HCT116 (cell line): Measurements from ENCODE around the gene NFASC. TPM values are rescaled to one million over a fixed set of nuclear protein-coding genes. Genes with fewer than 3 reads are reported as not detected.

Source experiments
- ATAC-seq: fragments of 200-7000 bp; cut with Tn5 transposase; 2 replicates; pipeline ENCODE4 v1.9.1; 2020; ENCODE audit warnings: mild to moderate bottlenecking, moderate library complexity
- BruUV-seq: library from RNA; stranded (reverse); fragments of 400-500 nt; replicated peaks from 2 replicates; lab custom pipeline; 2021; lab: Mats Ljungman, UMichigan
- CTCF ChIA-PET: fragments of 300-600 bp; sonication (Branson Sonifier 250); formaldehyde crosslinking; loops from one replicate; lab custom pipeline; 2021; ENCODE audit warnings: antibody characterized with exemption; lab: Charles Lee
- POLR2A ChIA-PET: fragments of 300-600, 350-600 bp; sonication (Branson Sonifier 250); formaldehyde crosslinking; loops from one replicate; lab custom pipeline; 2021; ENCODE audit warnings: antibody characterized with exemption; lab: Charles Lee
- RAD21 ChIA-PET, 2 experiments: fragments of 300-600 bp; sonication (Branson Sonifier 250); formaldehyde crosslinking; loops; one replicate each; lab custom pipeline; 2023; ENCODE audit warnings: low total read pairs in 2 of 2; ENCODE audit not compliant: uncharacterized antibody in 2 of 2, unreplicated experiment in 2 of 2, low non-redundant PET in 1 of 2; lab: Charles Lee
- DNase-seq: peaks from one replicate; pipeline ENCODE4 v3.0.0-alpha.2; 2010; ENCODE audit warnings: low read depth, low spot score
- H2AFZ ChIP-seq: fragments of 200-600 bp; shearing (Covaris generic), sonication (generic); 2 replicates; pipeline ENCODE4 v1.6.1; 2017; ENCODE audit warnings: low read depth, mixed run types, mixed read lengths, antibody characterized with exemption, low read length; ENCODE audit not compliant: poor library complexity, severe bottlenecking
- H3K27ac ChIP-seq: 2 replicates; pipeline ENCODE4 v1.5.1; 2012; ENCODE audit warnings: low read depth, low read length
- H3K27me3 ChIP-seq: fragments of 200-600 bp; sonication (generic); 2 replicates; pipeline ENCODE4 v1.6.1; 2016; ENCODE audit warnings: mixed run types, low read length, mixed read lengths; ENCODE audit not compliant: insufficient read depth
- H3K36me3 ChIP-seq, 2 experiments: fragments of 200-500 bp in 1 of 2; fragments of 200-600 bp in 1 of 2; sonication (Bioruptor generic) in 1 of 2; sonication (generic) in 1 of 2; 2 replicates each; pipeline versions ENCODE4 v1.5.1 to v1.6.1; 2014 to 2016; ENCODE audit warnings: low read length in 2 of 2, inconsistent platforms in 1 of 2, mixed read lengths in 1 of 2, mixed run types in 1 of 2; ENCODE audit not compliant: insufficient read depth in 2 of 2, control insufficient read depth in 1 of 2
- H3K4me1 ChIP-seq, 2 experiments: fragments of 200-600 bp in 1 of 2; sonication (generic) in 1 of 2; 2 replicates each; pipeline versions ENCODE4 v1.5.1 to v1.6.1; 2012 to 2017; ENCODE audit warnings: low read length in 2 of 2, inconsistent platforms in 1 of 2, mild to moderate bottlenecking in 1 of 2, mixed read lengths in 1 of 2, mixed run types in 1 of 2, moderate library complexity in 1 of 2; ENCODE audit not compliant: insufficient read depth in 2 of 2, control insufficient read depth in 1 of 2
- H3K4me2 ChIP-seq: fragments of 200-600 bp; sonication (generic); 2 replicates; pipeline ENCODE4 v1.6.1; 2017; ENCODE audit warnings: mixed run types, low read length, mixed read lengths
- H3K4me3 ChIP-seq, 2 experiments: fragments of 200-600 bp in 1 of 2; sonication (generic) in 1 of 2; replicated peaks in 1 of 2; 2 replicates each; pipeline ENCODE4 v1.5.1; 2011 to 2016; ENCODE audit warnings: low read length in 2 of 2, control low read depth in 1 of 2, low read depth in 1 of 2, mild to moderate bottlenecking in 1 of 2, mixed read lengths in 1 of 2, mixed run types in 1 of 2
- H3K79me2 ChIP-seq: fragments of 200-600 bp; sonication (generic); 2 replicates; pipeline ENCODE4 v1.6.1; 2017; ENCODE audit warnings: mild to moderate bottlenecking, mixed run types, low read length, moderate library complexity, mixed read lengths; ENCODE audit not compliant: insufficient read depth
- H3K9ac ChIP-seq: fragments of 200-600 bp; sonication (generic); 2 replicates; pipeline ENCODE4 v1.6.1; 2016; ENCODE audit warnings: low read length, mixed read lengths
- H3K9me2 ChIP-seq: fragments of 200-600 bp; sonication (generic), shearing (Covaris generic); 2 replicates; pipeline ENCODE4 v1.6.1; 2017; ENCODE audit warnings: mixed run types, mild to moderate bottlenecking, moderate library complexity; ENCODE audit not compliant: insufficient read depth
- H3K9me3 ChIP-seq, 2 experiments: fragments of 200-500 bp in 1 of 2; fragments of 200-600 bp in 1 of 2; sonication (Bioruptor generic) in 1 of 2; sonication (generic) in 1 of 2; 2 replicates each; pipeline ENCODE4 v1.6.1; 2014 to 2017; ENCODE audit warnings: low read length in 2 of 2, mixed read lengths in 2 of 2, inconsistent platforms in 1 of 2, low read depth in 1 of 2, mild to moderate bottlenecking in 1 of 2, mixed run types in 1 of 2, moderate library complexity in 1 of 2; ENCODE audit not compliant: control insufficient read depth in 1 of 2, insufficient read depth in 1 of 2
- H4K20me1 ChIP-seq: fragments of 200-600 bp; sonication (generic), shearing (Covaris generic); 2 replicates; pipeline ENCODE4 v1.6.1; 2017; ENCODE audit warnings: mixed run types, mild to moderate bottlenecking, moderate library complexity; ENCODE audit not compliant: insufficient read depth
- EGR1 ChIP-seq: IDR thresholded peaks from 2 replicates; pipeline ENCODE4 v1.6.1; 2012; ENCODE audit warnings: low read depth
- ELF1 ChIP-seq: IDR thresholded peaks from 2 replicates; pipeline ENCODE4 v1.6.1; 2012; ENCODE audit warnings: low read depth, borderline replicate concordance
- POLR2A ChIP-seq: IDR thresholded peaks from 2 replicates; pipeline ENCODE4 v1.7.0; 2011; ENCODE audit warnings: borderline replicate concordance; ENCODE audit not compliant: insufficient read depth, insufficient read length; ENCODE audit errors: extremely low read depth
- SP1 ChIP-seq: IDR thresholded peaks from 2 replicates; pipeline ENCODE4 v1.6.1; 2012; ENCODE audit warnings: low read depth
- YY1 ChIP-seq: IDR thresholded peaks from 2 replicates; pipeline ENCODE4 v1.6.1; 2011; ENCODE audit warnings: low read length, low read depth, moderate library complexity, mild to moderate bottlenecking; ENCODE audit not compliant: insufficient replicate concordance; ENCODE audit errors: extremely low read depth
- intact Hi-C: fragments of 100-400 bp; cut with micrococcal nuclease; formaldehyde crosslinking; loops from 2 replicates; pipeline ENCODE4 v1.10.0; 2022
- total RNA-seq: library from RNA; stranded (reverse); gene quantifications from one replicate; pipeline ENCODE4 v1.2.1, GENCODE V29; 2021; ENCODE audit not compliant: unreplicated experiment

NFASC gene
- total RNA-seq, 1 experiment from 2014 or later = 0.57 TPM

DNA sequence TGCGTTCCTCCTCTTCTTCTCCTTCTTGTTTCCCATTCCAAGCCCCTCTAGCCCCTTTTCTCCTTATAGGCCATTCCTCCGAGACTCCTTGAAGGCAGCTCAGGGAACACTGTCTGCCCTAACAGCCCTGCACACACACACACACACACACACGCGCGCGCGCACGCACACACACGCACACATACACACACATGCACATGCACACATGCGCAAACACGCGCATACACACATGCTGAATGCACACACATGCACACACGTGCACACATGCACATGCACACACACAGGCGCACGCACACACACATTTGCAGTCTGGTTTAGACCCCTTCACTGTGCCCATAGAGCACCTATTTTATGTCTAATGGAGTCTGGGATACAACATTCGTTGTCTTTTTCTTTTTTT is 154.6 kb downstream of the NFASC start:
- DNase-seq (no peak), ATAC-seq (no peak)
- RAD21 ChIA-PET = no interaction called here
- Histone ChIP-seq H3K4me2 (no peak overlapping the region), H4K20me1 (no peaks in the 10 kb centered on the region), H3K9me3 (no peaks in the 10 kb centered on the region), H3K27ac (no peak overlapping the region), H3K4me3 (no peak overlapping the region), H3K4me1 (no peaks in the 10 kb centered on the region), H3K9me2 (no peaks in the 10 kb centered on the region), H3K27me3 (no peaks in the 10 kb centered on the region; the same call in 1 of the 2 replicates), H2AFZ (no peak overlapping the region), H3K79me2 (no peaks in the 10 kb centered on the region), H3K9ac (no peak overlapping the region), H3K36me3 (no peaks in the 10 kb centered on the region)
- CTCF ChIA-PET = no interaction called here
- POLR2A ChIA-PET = no interaction called here
- TF ChIP-seq POLR2A (no peak), ELF1 (no peak), EGR1 (no peak), YY1 (no peak)
- BruUV-seq = no TSS peak
- intact Hi-C loops = no loop called here

DNA sequence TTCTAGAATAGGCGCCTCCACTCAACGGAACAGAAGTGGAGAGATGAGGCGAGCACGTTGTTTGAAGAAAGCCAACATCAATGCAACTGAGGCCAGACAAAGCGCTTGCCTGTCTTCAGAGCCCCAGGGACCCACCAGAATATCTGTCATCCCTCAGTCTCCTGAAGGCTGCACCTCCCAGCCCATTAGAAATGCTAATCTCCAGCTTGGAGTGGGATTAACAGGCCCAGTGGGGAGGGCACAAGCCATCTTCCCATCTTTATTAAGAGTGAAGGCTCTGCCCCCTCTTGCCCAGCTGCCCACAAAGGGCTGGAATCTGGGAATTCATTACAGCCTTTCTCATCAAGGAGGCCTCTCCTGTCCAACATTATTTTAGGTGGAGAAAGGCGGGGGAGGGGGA is 155.5 kb downstream of the NFASC start:
- no peaks in the 10 kb centered on the region for H3K36me3 ChIP-seq
- DNase-seq (no peak), ATAC-seq (no peak)
- H3K4me2 ChIP-seq = no peak overlapping the region
- no peaks in the 10 kb centered on the region for H3K9me3 ChIP-seq
- no TSS peak for BruUV-seq
- no peaks in the 10 kb centered on the region for H4K20me1 ChIP-seq
- no peak overlapping the region for H3K9ac ChIP-seq
- no peaks in the 10 kb centered on the region; the same call in 1 of the 2 replicates for H3K27me3 ChIP-seq
- H3K27ac ChIP-seq = no peak overlapping the region
- CTCF ChIA-PET = no interaction called here
- POLR2A ChIA-PET = no interaction called here
- RAD21 ChIA-PET = no interaction called here
- H2AFZ ChIP-seq = no peak overlapping the region
- intact Hi-C loops = no loop called here
- no peak for TF ChIP-seq SP1
- TF ChIP-seq YY1 = no peak
- no peak for TF ChIP-seq POLR2A
- H3K4me1 ChIP-seq = no peaks in the 10 kb centered on the region
- no peak overlapping the region for H3K4me3 ChIP-seq
- H3K79me2 ChIP-seq = no peaks in the 10 kb centered on the region
- H3K9me2 ChIP-seq = no peaks in the 10 kb centered on the region
